H1 (cell line): ENCODE results near the gene EDEM2. TPM values are rescaled to one million over a fixed set of nuclear protein-coding genes. Genes with fewer than 3 reads are reported as not detected.

ENCODE experiments used
- CTCF ChIA-PET: fragments of 300-600 bp; sonication (Branson Sonifier 250); formaldehyde crosslinking; loops from one replicate; lab custom pipeline; 2021; ENCODE audit not compliant: partially characterized antibody; lab: Charles Lee
- POLR2A ChIA-PET: fragments of 300-600 bp; sonication (Branson Sonifier 250); formaldehyde crosslinking; loops from one replicate; lab custom pipeline; 2021; ENCODE audit warnings: inconsistent platforms; ENCODE audit not compliant: partially characterized antibody; lab: Charles Lee
- DNase-seq, 2 experiments: peaks; one replicate each; pipeline versions ENCODE4 v3.0.0 to v3.0.0-alpha.2; 2010 to 2022; ENCODE audit warnings: low spot score in 2 of 2, low read depth in 1 of 2, mixed read lengths in 1 of 2
- FAIRE-seq: peaks from 2 replicates; lab custom pipeline; 2011; peaks lifted over from hg19 to GRCh38; lab: Jason Lieb, UNC
- H2AFZ ChIP-seq: 2 replicates; pipeline ENCODE4 v1.8.1; 2012; ENCODE audit warnings: low read length, inconsistent platforms
- H2AK5ac ChIP-seq: 2 replicates; pipeline ENCODE4 v1.6.1; 2013; ENCODE audit warnings: low read depth, low read length
- H2BK120ac ChIP-seq: replicated peaks from 2 replicates; pipeline ENCODE3; 2013; ENCODE audit warnings: low read depth, low read length, inconsistent platforms
- H2BK12ac ChIP-seq: 2 replicates; pipeline ENCODE4 v1.6.1; 2013; ENCODE audit warnings: low read depth, low read length
- H2BK15ac ChIP-seq: 2 replicates; pipeline ENCODE4 v1.6.1; 2013; ENCODE audit warnings: low read length
- H2BK20ac ChIP-seq: 2 replicates; pipeline ENCODE4 v1.6.1; 2013; ENCODE audit warnings: low read length
- H2BK5ac ChIP-seq: 2 replicates; pipeline ENCODE4 v1.6.1; 2013; ENCODE audit warnings: low read depth, low read length
- H3K14ac ChIP-seq: 2 replicates; pipeline ENCODE4 v1.6.1; 2013; ENCODE audit warnings: inconsistent platforms; ENCODE audit not compliant: insufficient read length
- H3K18ac ChIP-seq: 2 replicates; pipeline ENCODE4 v1.6.1; 2013; ENCODE audit warnings: low read length; ENCODE audit errors: extremely low read depth
- H3K23ac ChIP-seq: 2 replicates; pipeline ENCODE4 v1.6.1; 2013; ENCODE audit warnings: inconsistent platforms; ENCODE audit not compliant: insufficient read length
- H3K23me2 ChIP-seq: 2 replicates; pipeline ENCODE4 v1.6.1; 2013; ENCODE audit warnings: low read depth, low read length
- H3K27ac ChIP-seq: 2 replicates; pipeline ENCODE4 v1.6.1; 2011; ENCODE audit warnings: low read depth, low read length, inconsistent platforms
- H3K27me3 ChIP-seq, 4 experiments: replicated peaks in 1 of 4; 1 replicate in 1 of 4; 2 replicates in 3 of 4; pipeline versions ENCODE4 v1.6.1 to v1.8.1; 2011 to 2013; ENCODE audit warnings: low read length in 3 of 4, mild to moderate bottlenecking in 3 of 4, inconsistent platforms in 2 of 4, mixed read lengths in 2 of 4, moderate library complexity in 1 of 4; ENCODE audit not compliant: control insufficient read depth in 3 of 4, insufficient read depth in 3 of 4; ENCODE audit errors: extremely low read depth in 1 of 4
- H3K36me3 ChIP-seq, 4 experiments: 2 replicates each; pipeline versions ENCODE4 v1.6.1 to v1.8.1; 2011 to 2013; ENCODE audit warnings: mild to moderate bottlenecking in 4 of 4, low read length in 3 of 4, moderate library complexity in 2 of 4, control low read depth in 1 of 4, inconsistent platforms in 1 of 4; ENCODE audit not compliant: insufficient read depth in 4 of 4, control insufficient read depth in 2 of 4
- H3K4ac ChIP-seq: replicated peaks from 2 replicates; pipeline ENCODE3; 2013; ENCODE audit warnings: low read length, low read depth, mixed read lengths, inconsistent platforms; ENCODE audit not compliant: insufficient read length
- H3K4me1 ChIP-seq, 4 experiments: replicated peaks in 1 of 4; 1 replicate in 1 of 4; 2 replicates in 3 of 4; pipeline versions ENCODE4 v1.6.1 to v1.8.1; 2011 to 2013; ENCODE audit warnings: low read length in 3 of 4, inconsistent platforms in 2 of 4, mixed read lengths in 1 of 4; ENCODE audit not compliant: insufficient read depth in 4 of 4, control insufficient read depth in 3 of 4
- H3K4me2 ChIP-seq, 2 experiments: 2 replicates each; pipeline versions ENCODE4 v1.6.1 to v1.8.1; 2011 to 2013; ENCODE audit warnings: low read depth in 2 of 2, low read length in 2 of 2, control low read depth in 1 of 2, inconsistent platforms in 1 of 2, mild to moderate bottlenecking in 1 of 2; ENCODE audit not compliant: insufficient read depth in 1 of 2
- H3K4me3 ChIP-seq, 4 experiments: fragments of 200-600, 300-600 bp in 1 of 4; sonication (generic), shearing (Covaris generic), sonication (Bioruptor Twin) in 1 of 4; 2 replicates each; pipeline versions ENCODE4 v1.5.1 to v1.8.1; 2011 to 2016; ENCODE audit warnings: low read length in 4 of 4, low read depth in 3 of 4, control low read depth in 2 of 4, inconsistent platforms in 2 of 4, mild to moderate bottlenecking in 2 of 4, mixed read lengths in 1 of 4, moderate library complexity in 1 of 4; ENCODE audit not compliant: insufficient read depth in 2 of 4; ENCODE audit errors: extremely low read depth in 1 of 4
- H3K56ac ChIP-seq: replicated peaks from 2 replicates; pipeline ENCODE3; 2013; ENCODE audit warnings: low read depth, mild to moderate bottlenecking, mixed read lengths, low read length, inconsistent platforms; ENCODE audit not compliant: insufficient read length
- H3K79me1 ChIP-seq: 2 replicates; pipeline ENCODE4 v1.6.1; 2013; ENCODE audit warnings: low read depth, low read length, control low read depth
- H3K79me2 ChIP-seq, 2 experiments: 2 replicates each; pipeline versions ENCODE4 v1.6.1 to v1.8.1; 2012 to 2013; ENCODE audit warnings: low read length in 2 of 2, mild to moderate bottlenecking in 2 of 2, inconsistent platforms in 1 of 2; ENCODE audit not compliant: insufficient read depth in 2 of 2, control insufficient read depth in 1 of 2
- H3K9ac ChIP-seq, 4 experiments: replicated peaks in 1 of 4; 1 replicate in 1 of 4; 2 replicates in 3 of 4; pipeline versions ENCODE4 v1.6.1 to v1.8.1; 2011 to 2013; ENCODE audit warnings: low read depth in 3 of 4, low read length in 3 of 4, control low read depth in 2 of 4, mild to moderate bottlenecking in 2 of 4, moderate library complexity in 2 of 4, inconsistent platforms in 1 of 4; ENCODE audit errors: extremely low read depth in 1 of 4
- H3K9me3 ChIP-seq, 2 experiments: 2 replicates each; pipeline versions ENCODE4 v1.6.1 to v1.8.1; 2012 to 2013; ENCODE audit warnings: mild to moderate bottlenecking in 2 of 2, moderate library complexity in 2 of 2, control low read depth in 1 of 2, inconsistent platforms in 1 of 2, low read depth in 1 of 2, low read length in 1 of 2, mixed read lengths in 1 of 2; ENCODE audit not compliant: insufficient read depth in 2 of 2
- H4K20me1 ChIP-seq, 2 experiments: replicated peaks in 1 of 2; 2 replicates each; pipeline versions ENCODE3 to v1.8.1; 2011 to 2013; ENCODE audit warnings: inconsistent platforms in 2 of 2, low read length in 2 of 2, mild to moderate bottlenecking in 1 of 2; ENCODE audit not compliant: insufficient read depth in 2 of 2, control insufficient read depth in 1 of 2
- H4K5ac ChIP-seq: 2 replicates; pipeline ENCODE4 v1.6.1; 2013; ENCODE audit warnings: low read length, low read depth, mixed read lengths, inconsistent platforms; ENCODE audit not compliant: insufficient read length
- H4K8ac ChIP-seq: 2 replicates; pipeline ENCODE4 v1.8.0; 2013; ENCODE audit warnings: mild to moderate bottlenecking, moderate library complexity, low read length, inconsistent platforms; ENCODE audit not compliant: insufficient read depth; ENCODE audit errors: extremely low read depth
- H4K91ac ChIP-seq: replicated peaks from 2 replicates; pipeline ENCODE3; 2013; ENCODE audit warnings: low read length, mixed read lengths, inconsistent platforms; ENCODE audit not compliant: insufficient read length
- BACH1 ChIP-seq: IDR thresholded peaks from 2 replicates; pipeline ENCODE4 v1.6.1; 2012; ENCODE audit warnings: low read length, improper control_type of control experiment
- CBX5 ChIP-seq: fragments of 300-800, 300-1000 bp; sonication (generic); IDR thresholded peaks from 2 replicates; pipeline ENCODE4 v1.7.1; 2016; ENCODE audit warnings: antibody characterized with exemption, low read length, low read depth
- HDAC6 ChIP-seq: IDR thresholded peaks from one replicate; pipeline ENCODE4 v1.7.1; 2012; ENCODE audit warnings: low read depth, mild to moderate bottlenecking, inconsistent platforms, low read length, moderate library complexity
- JUN ChIP-seq: IDR thresholded peaks from 2 replicates; pipeline ENCODE4 v1.6.1; 2011; ENCODE audit warnings: low read depth, mild to moderate bottlenecking, improper control_type of control experiment, low read length
- JUND ChIP-seq: IDR thresholded peaks from 2 replicates; pipeline ENCODE4 v1.6.1; 2011; ENCODE audit warnings: mild to moderate bottlenecking, improper control_type of control experiment, low read length
- KDM4A ChIP-seq: IDR thresholded peaks from one replicate; pipeline ENCODE4 v1.7.1; 2012; ENCODE audit warnings: low read depth, mild to moderate bottlenecking, moderate library complexity, low read length, inconsistent platforms; ENCODE audit not compliant: severe bottlenecking
- MAFK ChIP-seq: IDR thresholded peaks from 2 replicates; pipeline ENCODE4 v1.6.1; 2012; ENCODE audit warnings: low read depth, mild to moderate bottlenecking, improper control_type of control experiment, low read length
- NANOG ChIP-seq: IDR thresholded peaks from 2 replicates; pipeline ENCODE4 v1.6.1; 2011; ENCODE audit warnings: low read length, low read depth, mild to moderate bottlenecking, inconsistent platforms; ENCODE audit not compliant: insufficient read depth, poor library complexity, severe bottlenecking
- PHF8 ChIP-seq: fragments of 200-600 bp; sonication (generic); conservative IDR thresholded peaks from 2 replicates; pipeline ENCODE4 v1.7.1; 2012; ENCODE audit warnings: low read depth, mild to moderate bottlenecking, inconsistent platforms, low read length, moderate library complexity
- POU5F1 ChIP-seq: IDR thresholded peaks from 2 replicates; pipeline ENCODE4 v1.6.1; 2011; ENCODE audit warnings: low read depth, mild to moderate bottlenecking, low read length, moderate library complexity
- RFX5 ChIP-seq: IDR thresholded peaks from 2 replicates; pipeline ENCODE4 v1.6.1; 2011; ENCODE audit warnings: low read depth, low read length, improper control_type of control experiment, borderline replicate concordance
- SAP30 ChIP-seq: fragments of 300-600 bp; sonication (generic); IDR thresholded peaks from 2 replicates; pipeline ENCODE4 v1.7.1; 2012; ENCODE audit warnings: low read length, moderate library complexity, mild to moderate bottlenecking, inconsistent platforms; ENCODE audit not compliant: insufficient read depth, insufficient replicate concordance
- SIX5 ChIP-seq: IDR thresholded peaks from 2 replicates; pipeline ENCODE4 v1.6.1; 2011; ENCODE audit warnings: mild to moderate bottlenecking, low read depth, low read length
- TAF1 ChIP-seq: IDR thresholded peaks from 2 replicates; pipeline ENCODE4 v1.6.1; 2011; ENCODE audit warnings: mild to moderate bottlenecking, low read depth, low read length
- TEAD4 ChIP-seq: IDR thresholded peaks from 2 replicates; pipeline ENCODE4 v1.6.1; 2012; ENCODE audit warnings: low read depth, low read length, inconsistent platforms, mixed read lengths
- WGBS, 2 experiments: shearing (Covaris generic) in 1 of 2; methylation state at CpG; one replicate each; pipeline versions ENCODE4 v1.1.6 to v1.1.7; 2013 to 2015; ENCODE audit warnings: low lambda C conversion rate in 2 of 2, mixed read lengths in 2 of 2, inconsistent platforms in 1 of 2, low coverage in 1 of 2, missing lambda C conversion rate in 1 of 2; ENCODE audit not compliant: insufficient replicate concordance in 2 of 2, insufficient coverage in 1 of 2, insufficient read length in 1 of 2; ENCODE audit errors: extremely low coverage in 1 of 2, missing lambda C conversion rate in 1 of 2; 5-methylcytosine and 5-hydroxymethylcytosine counted together
- polyA plus RNA-seq, 7 experiments: library from polyadenylated mRNA; depleted of rRNA in 3 of 7; stranded (reverse) in 5 of 7; unstranded in 2 of 7; fragments of >200 nt in 5 of 7; fragments of 200-250 nt in 2 of 7; gene quantifications; 1 replicate in 5 of 7; 2 replicates in 1 of 7; 4 replicates in 1 of 7; pipeline versions ENCODE4 v1.2.1 to v1.2.3, GENCODE V29; 2011 to 2013; ENCODE audit warnings: missing spikeins in 2 of 7, mixed read lengths in 2 of 7
- total RNA-seq: library from RNA; stranded (reverse); fragmentation: NEBNext Ultra II Directional; extraction: Animal tissue kit (Norgen Biotek cat#: 25700); gene quantifications from 2 replicates; pipeline ENCODE4 v1.2.1, GENCODE V29; 2021

EDEM2 gene
- total and polyA plus RNA-seq, 2 of the 8 experiments (the other 6 are each of a cell fraction or from before 2014, with no cell fraction given): 15.2 to 19.6 TPM

GRCh38 chr20:35117629-35118028, 29.5 kb downstream of the EDEM2 start:
- FAIRE-seq: no peak
- CTCF ChIA-PET: interaction anchor here (2.7 kb wide), 1 partner anchor 21 kb away, joined by 17 read pairs; no protein-coding TSS in a partner anchor
- no peaks in the 10 kb centered on the region for H3K79me1 ChIP-seq
- TF ChIP-seq CBX5: no peak
- no peak for TF ChIP-seq JUN
- no peak for TF ChIP-seq TEAD4
- TF ChIP-seq SAP30: no peak
- no peak for TF ChIP-seq NANOG
- TF ChIP-seq MAFK: no peak
- TF ChIP-seq BACH1: no peak
- TF ChIP-seq KDM4A: no peak
- TF ChIP-seq JUND: no peak
- no peak for TF ChIP-seq RFX5
- no peak for TF ChIP-seq HDAC6
- TF ChIP-seq SIX5: no peak
- TF ChIP-seq PHF8: no peak
- TF ChIP-seq POU5F1: no peak
- no peak for TF ChIP-seq TAF1

More at GRCh38 chr20:35117629-35118028, 29.5 kb downstream of the EDEM2 start:
- no peak overlapping the region for H3K18ac ChIP-seq
- no peak overlapping the region for H2AK5ac ChIP-seq
- H3K9ac ChIP-seq: no peak overlapping the region
- H4K8ac ChIP-seq: no peak overlapping the region
- no peak overlapping the region for H3K4me3 ChIP-seq
- no peak overlapping the region for H3K4me2 ChIP-seq
- no peaks in the 10 kb centered on the region for H3K23me2 ChIP-seq
- H4K91ac ChIP-seq: no peak overlapping the region
- H2AFZ ChIP-seq: no peak overlapping the region
- H3K27ac ChIP-seq: no peak overlapping the region
- no peak overlapping the region for H3K56ac ChIP-seq
- POLR2A ChIA-PET: interaction anchor here (0.8 to 2.0 kb wide), 2 partner anchors 10 to 15 kb away, joined by 3 to 5 read pairs; no protein-coding TSS in a partner anchor
- no peaks in the 10 kb centered on the region for H4K20me1 ChIP-seq
- H2BK12ac ChIP-seq: no peak overlapping the region
- no peaks in the 10 kb centered on the region for H3K9me3 ChIP-seq
- no peak overlapping the region for H2BK120ac ChIP-seq
- H3K36me3 ChIP-seq: peaks cover 7 to 37% (median 19%) of the 10 kb centered on the region in 4 experiments; a peak in 7 of 8 replicates
- DNase-seq: no peak
- H3K4ac ChIP-seq: no peak overlapping the region
- H2BK5ac ChIP-seq: no peak overlapping the region
- H3K4me1 ChIP-seq: no peaks in the 10 kb centered on the region
- H3K14ac ChIP-seq: no peak overlapping the region
- H3K79me2 ChIP-seq: no peaks in the 10 kb centered on the region
- WGBS, 2 experiments: 88% methylated on average over 1 of the region's 1 CpG; no CpG with 5 or more reads in 1 of the 2 experiments
- H2BK20ac ChIP-seq: no peak overlapping the region
- H4K5ac ChIP-seq: no peak overlapping the region
- H2BK15ac ChIP-seq: no peak overlapping the region
- H3K23ac ChIP-seq: no peak overlapping the region
- no peaks in the 10 kb centered on the region for H3K27me3 ChIP-seq
